A673 (cell line): ENCODE measurements around the gene DNMT3A. TPM values are rescaled to one million over a fixed set of nuclear protein-coding genes. Genes with fewer than 3 reads are reported as not detected.

ENCODE experiments used
- BruUV-seq: library from RNA; stranded (reverse); fragments of 400-500 nt; replicated peaks from 2 replicates; lab custom pipeline; 2021; lab: Mats Ljungman, UMichigan
- CTCF ChIA-PET: fragments of 300-600 bp; sonication (Branson Sonifier 250); formaldehyde crosslinking; loops from one replicate; lab custom pipeline; 2022; ENCODE audit warnings: antibody characterized with exemption; lab: Charles Lee
- POLR2A ChIA-PET: fragments of 300-600 bp; sonication (Branson Sonifier 250); formaldehyde crosslinking; loops from one replicate; lab custom pipeline; 2022; ENCODE audit warnings: antibody characterized with exemption; ENCODE audit not compliant: low non-redundant PET; lab: Charles Lee
- DNase-seq: peaks from one replicate; pipeline ENCODE4 v3.0.0-alpha.2; 2015; ENCODE audit warnings: low spot score
- H3K27ac ChIP-seq: fragments of 200-600 bp; sonication (generic); 2 replicates; pipeline ENCODE4 v1.5.1; 2016; ENCODE audit warnings: mixed run types, low read depth, mild to moderate bottlenecking, mixed read lengths, antibody characterized with exemption, low read length; ENCODE audit not compliant: poor library complexity, severe bottlenecking
- H3K27me3 ChIP-seq: fragments of 200-600 bp; sonication (generic); replicated peaks from 2 replicates; pipeline ENCODE4 v1.6.1; 2017; ENCODE audit warnings: mixed run types, low read depth, mild to moderate bottlenecking, mixed read lengths, antibody characterized with exemption, low read length; ENCODE audit not compliant: insufficient read depth, poor library complexity
- H3K36me3 ChIP-seq: fragments of 200-600 bp; sonication (generic); 2 replicates; pipeline ENCODE4 v1.6.1; 2016; ENCODE audit warnings: mixed run types, mild to moderate bottlenecking, mixed read lengths, antibody characterized with exemption, low read length; ENCODE audit not compliant: insufficient read depth, poor library complexity, severe bottlenecking
- H3K4me1 ChIP-seq: fragments of 200-600 bp; sonication (generic); 2 replicates; pipeline ENCODE4 v1.6.1; 2017; ENCODE audit warnings: mixed run types, mild to moderate bottlenecking, mixed read lengths, antibody characterized with exemption, low read length; ENCODE audit not compliant: insufficient read depth, poor library complexity, severe bottlenecking
- H3K4me3 ChIP-seq: fragments of 200-600 bp; sonication (generic); 2 replicates; pipeline ENCODE4 v1.5.1; 2016; ENCODE audit warnings: low read depth, mixed run types, mild to moderate bottlenecking, mixed read lengths, low read length; ENCODE audit not compliant: poor library complexity, severe bottlenecking
- H3K9me3 ChIP-seq: fragments of 200-600 bp; sonication (generic); 2 replicates; pipeline ENCODE4 v1.6.1; 2016; ENCODE audit warnings: mixed run types, low read depth, mild to moderate bottlenecking, mixed read lengths, antibody characterized with exemption, low read length; ENCODE audit not compliant: poor library complexity, severe bottlenecking
- EZH2 ChIP-seq: fragments of 200-600 bp; sonication (generic); IDR thresholded peaks from 2 replicates; pipeline ENCODE4 v1.6.1; 2017; ENCODE audit warnings: borderline replicate concordance, low read depth, mild to moderate bottlenecking, mixed read lengths, antibody characterized with exemption, low read length; ENCODE audit not compliant: poor library complexity, severe bottlenecking
- intact Hi-C: fragments of 100-400 bp; cut with micrococcal nuclease; formaldehyde crosslinking; loops from one replicate; pipeline ENCODE4 v1.10.0; 2022; ENCODE audit not compliant: unreplicated experiment
- total RNA-seq: library from RNA; stranded (reverse); gene quantifications from 2 replicates; pipeline ENCODE4 v1.2.3, GENCODE V29; 2021
- TF ChIP-seq, protein P1 (sequence below): fragments of 300-800, 200-600 bp; sonication (generic); conservative IDR thresholded peaks from 2 replicates; pipeline ENCODE4 v1.5.1; 2017; ENCODE audit warnings: low read depth, mild to moderate bottlenecking, antibody characterized with exemption, low read length, moderate library complexity, mixed read lengths

Gene DNMT3A
- total RNA-seq, 1 experiment from 2014 or later, result 109 TPM

GRCh38 chr2:25257931-25258846, 83.5 kb downstream of the DNMT3A start:
- Histone ChIP-seq H3K4me3 (no peak overlapping the region), H3K9me3 (no peaks in the 10 kb centered on the region), H3K36me3 (peaks cover 9% of the 10 kb centered on the region), H3K4me1 (no peaks in the 10 kb centered on the region), H3K27ac (no peak overlapping the region), H3K27me3 (no peaks in the 10 kb centered on the region)
- BruUV-seq, result no TSS peak
- no peak for TF ChIP-seq EZH2
- TF ChIP-seq, protein P1, sequence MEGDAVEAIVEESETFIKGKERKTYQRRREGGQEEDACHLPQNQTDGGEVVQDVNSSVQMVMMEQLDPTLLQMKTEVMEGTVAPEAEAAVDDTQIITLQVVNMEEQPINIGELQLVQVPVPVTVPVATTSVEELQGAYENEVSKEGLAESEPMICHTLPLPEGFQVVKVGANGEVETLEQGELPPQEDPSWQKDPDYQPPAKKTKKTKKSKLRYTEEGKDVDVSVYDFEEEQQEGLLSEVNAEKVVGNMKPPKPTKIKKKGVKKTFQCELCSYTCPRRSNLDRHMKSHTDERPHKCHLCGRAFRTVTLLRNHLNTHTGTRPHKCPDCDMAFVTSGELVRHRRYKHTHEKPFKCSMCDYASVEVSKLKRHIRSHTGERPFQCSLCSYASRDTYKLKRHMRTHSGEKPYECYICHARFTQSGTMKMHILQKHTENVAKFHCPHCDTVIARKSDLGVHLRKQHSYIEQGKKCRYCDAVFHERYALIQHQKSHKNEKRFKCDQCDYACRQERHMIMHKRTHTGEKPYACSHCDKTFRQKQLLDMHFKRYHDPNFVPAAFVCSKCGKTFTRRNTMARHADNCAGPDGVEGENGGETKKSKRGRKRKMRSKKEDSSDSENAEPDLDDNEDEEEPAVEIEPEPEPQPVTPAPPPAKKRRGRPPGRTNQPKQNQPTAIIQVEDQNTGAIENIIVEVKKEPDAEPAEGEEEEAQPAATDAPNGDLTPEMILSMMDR, result 0 out of 2 replicates have a peak, but pooled peaks have one; percentile 9
- DNase-seq, result no peak
- ChIA-PET POLR2A (no interaction called here), CTCF (no interaction called here)
- intact Hi-C loops, result no loop called here

- no TSS peak for BruUV-seq
- ChIA-PET POLR2A (no interaction called here), CTCF (no interaction called here)
- H3K4me3 ChIP-seq, result no peak overlapping the region
- no peaks in the 10 kb centered on the region for H3K27me3 ChIP-seq
- H3K36me3 ChIP-seq, result peaks cover 9% of the 10 kb centered on the region
- TF ChIP-seq, protein P1, result no peak
- no peak for TF ChIP-seq EZH2
- H3K9me3 ChIP-seq, result no peaks in the 10 kb centered on the region
- no peak overlapping the region for H3K27ac ChIP-seq
- H3K4me1 ChIP-seq, result peaks cover 7% of the 10 kb centered on the region
- DNase-seq, result no peak
- intact Hi-C loops, result no loop called here
Observed at GRCh38 chr2:25257032-25257552, 84.6 kb downstream of the DNMT3A start.

GRCh38 chr2:25256488-25256875, 85.2 kb downstream of the DNMT3A start:
- TF ChIP-seq EZH2, result no peak
- TF ChIP-seq, protein P1, result no peak
- H3K36me3 ChIP-seq, result peaks cover 9% of the 10 kb centered on the region
- peaks cover 12% of the 10 kb centered on the region for H3K4me1 ChIP-seq
- ChIA-PET CTCF (no interaction called here), POLR2A (no interaction called here)
- no TSS peak for BruUV-seq
- H3K9me3 ChIP-seq, result no peaks in the 10 kb centered on the region
- intact Hi-C loops, result no loop called here
- DNase-seq, result no peak
- H3K27ac ChIP-seq, result no peak overlapping the region
- no peak overlapping the region for H3K4me3 ChIP-seq
- H3K27me3 ChIP-seq, result no peaks in the 10 kb centered on the region
